Measurements from ENCODE around the gene ENO3.

- TF ChIP-seq POLR2A (IDR thresholded peaks at IDR 0.05) (no peak), CTCF (IDR thresholded peaks at IDR 0.05) (no peak)
Observed at GRCh38 chr17:4919511-4920047, 31.3 kb upstream of the ENO3 start.
